Transverse colon (tissue), 4 donors: ENCODE measurements around the gene VPS13D. TPM values are rescaled to one million over a fixed set of nuclear protein-coding genes. Genes with fewer than 3 reads are reported as not detected.
A peak's percentile ranks its signal among the peaks of the same experiment; 100 is the strongest.

ENCODE experiments used
- DNase-seq: peaks from one replicate; pipeline ENCODE4 v3.0.0-alpha.2; 2019
- H3K27ac ChIP-seq, 4 donors: fragments of 200-600 bp; sonication (generic); 2 replicates each; pipeline ENCODE4 v1.5.1; 2016 to 2018; ENCODE audit warnings: inconsistent platforms in 4 of 4
- H3K27me3 ChIP-seq: fragments of 200-600 bp; sonication (generic); 2 replicates; pipeline ENCODE4 v1.5.1; 2017; ENCODE audit warnings: inconsistent platforms
- H3K36me3 ChIP-seq, 4 donors: fragments of 200-600 bp; sonication (generic); 2 replicates each; pipeline ENCODE4 v1.5.1; 2017 to 2019; ENCODE audit warnings: inconsistent platforms in 4 of 4
- H3K4me1 ChIP-seq, 4 donors: fragments of 200-600 bp; sonication (generic); 2 replicates each; pipeline ENCODE4 v1.5.1; 2017 to 2020; ENCODE audit warnings: inconsistent platforms in 4 of 4
- H3K4me3 ChIP-seq, 4 donors: fragments of 200-600 bp; sonication (generic); 1 replicate in 1 of 4; 2 replicates in 3 of 4; pipeline versions ENCODE4 v1.5.1 to v1.6.1; 2017 to 2019; ENCODE audit warnings: inconsistent platforms in 4 of 4
- H3K9me3 ChIP-seq, 2 donors: fragments of 200-600 bp; sonication (generic); 2 replicates each; pipeline ENCODE4 v1.5.1; 2017 to 2019; ENCODE audit warnings: inconsistent platforms in 2 of 2
- EP300 ChIP-seq: sonication (generic); formaldehyde crosslinking; IDR thresholded peaks from one replicate; pipeline ENCODE4 v1.6.1; 2017; ENCODE audit warnings: antibody characterized with exemption, low read depth
- POLR2A ChIP-seq: fragments of 450-650 bp; IDR thresholded peaks from one replicate; pipeline ENCODE4 v1.6.1; 2016; ENCODE audit warnings: antibody characterized with exemption, mild to moderate bottlenecking, moderate library complexity
- POLR2AphosphoS5 ChIP-seq, 3 donors: sonication (generic); formaldehyde crosslinking; IDR thresholded peaks; one replicate each; pipeline ENCODE4 v1.6.1; 2016; ENCODE audit warnings: antibody characterized with exemption in 3 of 3
- WGBS, 2 donors: methylation state at CpG; one replicate each; pipeline ENCODE4 v1.1.5; 2018; ENCODE audit warnings: low coverage in 1 of 2; 5-methylcytosine and 5-hydroxymethylcytosine counted together
- in situ Hi-C, 4 donors: fragments of 200-750 bp; cut with MboI; loops; one replicate each; pipeline versions ENCODE4 v1.15.0 to v1.15.1; 2017; ENCODE audit warnings: low sequenced_read_pairs in 3 of 4, low pct_ligation_motif_present in 1 of 4, low pct_unique_long_range_greater_than_20kb in 1 of 4
- intact Hi-C: fragments of 100-400 bp; cut with DNase I; formaldehyde crosslinking; loops from one replicate; pipeline ENCODE4 v1.15.1; 2023; ENCODE audit warnings: low total_unique reads
- total RNA-seq, 4 donors: library from RNA; depleted of rRNA; stranded (reverse); fragments of >200 nt; gene quantifications; one replicate each; pipeline ENCODE4 v1.1.0, GENCODE V29; 2016
- TF ChIP-seq, protein P1 (sequence below), 5 experiments: fragments of 200-600 bp in 3 of 5; fragments of 450-650 bp in 2 of 5; sonication (generic) in 3 of 5; IDR thresholded peaks; 1 replicate in 2 of 5; 2 replicates in 3 of 5; pipeline ENCODE4 v1.5.1; 2016 to 2017; ENCODE audit warnings: antibody characterized with exemption in 5 of 5, inconsistent platforms in 3 of 5, mild to moderate bottlenecking in 2 of 5, moderate library complexity in 1 of 5

The VPS13D gene
- total RNA-seq, 4 donors from 2014 or later = 101 to 136 (median 116) TPM

DNA sequence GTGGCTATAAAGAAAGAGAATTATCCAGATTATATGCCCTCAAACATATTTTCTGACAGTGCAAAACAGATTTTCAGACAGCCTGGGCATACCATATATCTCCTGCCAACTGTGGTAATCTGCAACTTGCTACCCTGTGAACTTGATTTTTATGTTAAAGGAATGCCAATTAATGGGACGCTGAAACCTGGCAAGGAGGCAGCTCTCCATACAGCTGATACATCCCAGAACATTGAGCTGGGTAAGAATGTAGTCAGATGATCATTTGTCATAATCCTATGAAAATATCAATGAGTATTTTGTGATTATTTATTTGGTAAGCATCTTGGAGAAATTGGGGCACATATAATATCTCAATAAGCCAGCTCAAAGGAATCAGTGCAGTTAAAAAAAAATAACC, 124.2 kb downstream of the VPS13D start:
- Histone ChIP-seq H3K27ac (no peak overlapping the region), H3K4me1 (peaks cover 0 to 5% (median 0%) of the 10 kb centered on the region in 4 donors), H3K4me3 (no peak overlapping the region), H3K9me3 (peaks cover 0 to 5% of the 10 kb centered on the region in 2 donors), H3K36me3 (peaks cover 0 to 51% (median 18%) of the 10 kb centered on the region in 4 donors), H3K27me3 (no peaks in the 10 kb centered on the region)
- DNase-seq = no peak
- TF ChIP-seq POLR2AphosphoS5 (IDR thresholded peaks at IDR 0.05) (no peak), EP300 (no peak), POLR2A (no peak)
- TF ChIP-seq, protein P1, sequence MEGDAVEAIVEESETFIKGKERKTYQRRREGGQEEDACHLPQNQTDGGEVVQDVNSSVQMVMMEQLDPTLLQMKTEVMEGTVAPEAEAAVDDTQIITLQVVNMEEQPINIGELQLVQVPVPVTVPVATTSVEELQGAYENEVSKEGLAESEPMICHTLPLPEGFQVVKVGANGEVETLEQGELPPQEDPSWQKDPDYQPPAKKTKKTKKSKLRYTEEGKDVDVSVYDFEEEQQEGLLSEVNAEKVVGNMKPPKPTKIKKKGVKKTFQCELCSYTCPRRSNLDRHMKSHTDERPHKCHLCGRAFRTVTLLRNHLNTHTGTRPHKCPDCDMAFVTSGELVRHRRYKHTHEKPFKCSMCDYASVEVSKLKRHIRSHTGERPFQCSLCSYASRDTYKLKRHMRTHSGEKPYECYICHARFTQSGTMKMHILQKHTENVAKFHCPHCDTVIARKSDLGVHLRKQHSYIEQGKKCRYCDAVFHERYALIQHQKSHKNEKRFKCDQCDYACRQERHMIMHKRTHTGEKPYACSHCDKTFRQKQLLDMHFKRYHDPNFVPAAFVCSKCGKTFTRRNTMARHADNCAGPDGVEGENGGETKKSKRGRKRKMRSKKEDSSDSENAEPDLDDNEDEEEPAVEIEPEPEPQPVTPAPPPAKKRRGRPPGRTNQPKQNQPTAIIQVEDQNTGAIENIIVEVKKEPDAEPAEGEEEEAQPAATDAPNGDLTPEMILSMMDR (IDR thresholded peaks at IDR 0.05) = no peak
- intact Hi-C loops (loop anchor here (5.0 kb wide), 1 partner anchor 1183 kb away; no protein-coding TSS in a partner anchor), in situ Hi-C loops (no loop called here)
- 73 to 100% methylated on average over 1 of the region's 1 CpG for WGBS, 2 donors

- H3K4me1 ChIP-seq = peaks cover 0 to 5% (median 0%) of the 10 kb centered on the region in 4 donors
- DNase-seq = no peak
- TF ChIP-seq EP300 (no peak), POLR2A (no peak), POLR2AphosphoS5 (IDR thresholded peaks at IDR 0.05) (no peak)
- TF ChIP-seq, protein P1 (IDR thresholded peaks at IDR 0.05) = no peak
- 71 to 80% methylated on average over 6 to 8 of the region's 8 CpGs for WGBS, 2 donors
- H3K4me3 ChIP-seq = no peak overlapping the region
- peak overlapping the region in 2 of 4 donors; percentile 25 to 29 for H3K27ac ChIP-seq
- intact Hi-C loops (no loop called here), in situ Hi-C loops (no loop called here)
- H3K36me3 ChIP-seq = peaks cover 0 to 28% (median 7%) of the 10 kb centered on the region in 4 donors
- H3K9me3 ChIP-seq = no peaks in the 10 kb centered on the region
- no peaks in the 10 kb centered on the region for H3K27me3 ChIP-seq
These were observed 126.4 kb downstream of the VPS13D start for GRCh38 chr1:12356004-12356890.

- TF ChIP-seq EP300 = no peak
- TF ChIP-seq, protein P1 (IDR thresholded peaks at IDR 0.05) = no peak
- TF ChIP-seq POLR2AphosphoS5 (IDR thresholded peaks at IDR 0.05) = no peak
- TF ChIP-seq POLR2A = no peak
- no peak for DNase-seq
- Histone ChIP-seq H3K9me3 (no peaks in the 10 kb centered on the region), H3K4me1 (peaks cover 0 to 5% (median 0%) of the 10 kb centered on the region in 4 donors), H3K36me3 (peaks cover 0 to 25% (median 11%) of the 10 kb centered on the region in 4 donors), H3K27ac (no peak overlapping the region), H3K4me3 (no peak overlapping the region), H3K27me3 (no peaks in the 10 kb centered on the region)
- in situ Hi-C loops (no loop called here), intact Hi-C loops (no loop called here)
- 90% methylated on average over 6 of the region's 6 CpGs; no CpG with 5 or more reads in 1 of the 2 donors for WGBS, 2 donors
These were observed 128.7 kb downstream of the VPS13D start for GRCh38 chr1:12358499-12358898.

- Histone ChIP-seq H3K27ac (no peak overlapping the region), H3K4me3 (no peak overlapping the region), H3K4me1 (peaks cover 0 to 5% (median 0%) of the 10 kb centered on the region in 4 donors), H3K36me3 (peaks cover 0 to 28% (median 13%) of the 10 kb centered on the region in 4 donors), H3K27me3 (no peaks in the 10 kb centered on the region), H3K9me3 (no peaks in the 10 kb centered on the region)
- in situ Hi-C loops (no loop called here), intact Hi-C loops (no loop called here)
- DNase-seq = no peak
- 70 to 89% methylated on average over 2 to 3 of the region's 3 CpGs for WGBS, 2 donors
- TF ChIP-seq POLR2AphosphoS5 (IDR thresholded peaks at IDR 0.05) (no peak), EP300 (no peak), POLR2A (no peak)
- TF ChIP-seq, protein P1 (IDR thresholded peaks at IDR 0.05) = no peak
These were observed 129.7 kb downstream of the VPS13D start for GRCh38 chr1:12359359-12360133.
